HG02798 (cell line): Measurements from ENCODE around the gene MORC2.

Experiments
- ATAC-seq: cut with Tn5 transposase; IDR thresholded peaks from one replicate; pipeline ENCODE4 v1.9.1; 2021; ENCODE audit warnings: mild to moderate bottlenecking; ENCODE audit not compliant: unreplicated experiment, poor library complexity

Gene MORC2

DNA sequence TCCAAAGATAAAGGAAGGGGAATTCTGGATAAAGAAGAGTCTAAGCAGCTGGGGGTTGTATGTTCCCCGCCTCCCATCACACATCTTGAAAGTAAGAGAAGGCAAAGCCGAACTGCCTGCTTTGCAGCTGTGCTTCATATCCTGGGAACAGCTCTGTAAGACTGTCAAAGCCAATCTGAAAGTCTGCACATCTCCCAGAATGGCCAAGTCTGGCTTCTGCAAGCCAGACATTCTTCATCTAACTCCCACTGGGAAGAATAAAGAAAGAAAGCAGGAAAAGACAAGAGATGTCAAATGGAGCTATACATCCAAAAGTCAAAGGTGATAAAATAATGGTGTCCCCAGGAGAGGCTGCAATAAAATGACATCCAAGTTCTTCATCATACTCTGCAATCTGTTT, 15.4 kb downstream of the MORC2 start:
- no peak for ATAC-seq

DNA sequence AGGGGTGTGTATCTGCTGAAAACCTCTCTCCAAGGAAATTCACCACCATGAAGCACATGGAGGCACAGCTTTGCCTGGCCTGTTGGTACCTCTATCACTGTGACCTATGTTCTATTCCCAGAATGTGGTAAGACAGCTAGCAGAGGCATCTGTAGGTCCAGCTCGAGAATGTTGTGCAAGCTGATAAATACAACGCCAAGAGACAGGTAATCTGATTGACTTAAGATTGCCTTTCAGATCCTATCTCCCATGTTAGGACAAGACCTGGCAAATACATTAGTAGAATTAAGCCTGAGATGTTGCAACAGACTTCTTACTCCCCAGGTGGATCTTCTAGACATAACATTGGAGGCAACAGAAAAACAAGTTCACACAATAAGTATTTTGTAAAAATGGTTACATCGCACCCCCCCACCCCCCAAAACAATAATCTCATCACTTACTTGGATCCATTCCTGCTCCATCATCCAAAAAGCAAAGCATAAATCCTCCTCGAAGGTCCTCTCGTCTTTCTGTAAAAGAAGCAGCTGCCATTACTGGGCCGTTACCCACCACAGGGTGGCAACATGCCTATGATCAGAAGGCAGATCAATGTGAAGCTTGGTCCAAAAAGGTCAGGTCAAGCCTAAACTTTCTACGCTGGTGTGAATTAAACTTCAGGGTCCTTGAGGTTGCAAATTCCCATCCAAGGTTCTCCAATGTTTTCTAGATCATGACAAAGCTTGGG, 18.5 kb downstream of the MORC2 start:
- no peak for ATAC-seq

- no peak for ATAC-seq
Measured at GRCh38 chr22:30948930-30949342, 19.6 kb downstream of the MORC2 start.

GRCh38 chr22:30947816-30948454, 20.6 kb downstream of the MORC2 start:
- ATAC-seq, result no peak

GRCh38 chr22:30947173-30947815, 21.3 kb downstream of the MORC2 start:
- ATAC-seq, result no peak

GRCh38 chr22:30946354-30946753, 22.2 kb downstream of the MORC2 start:
- ATAC-seq, result no peak

- ATAC-seq, result no peak
Measured at GRCh38 chr22:30945653-30946052, 22.9 kb downstream of the MORC2 start.

- ATAC-seq, result no peak
Measured at GRCh38 chr22:30944986-30945385, 23.6 kb downstream of the MORC2 start.

DNA sequence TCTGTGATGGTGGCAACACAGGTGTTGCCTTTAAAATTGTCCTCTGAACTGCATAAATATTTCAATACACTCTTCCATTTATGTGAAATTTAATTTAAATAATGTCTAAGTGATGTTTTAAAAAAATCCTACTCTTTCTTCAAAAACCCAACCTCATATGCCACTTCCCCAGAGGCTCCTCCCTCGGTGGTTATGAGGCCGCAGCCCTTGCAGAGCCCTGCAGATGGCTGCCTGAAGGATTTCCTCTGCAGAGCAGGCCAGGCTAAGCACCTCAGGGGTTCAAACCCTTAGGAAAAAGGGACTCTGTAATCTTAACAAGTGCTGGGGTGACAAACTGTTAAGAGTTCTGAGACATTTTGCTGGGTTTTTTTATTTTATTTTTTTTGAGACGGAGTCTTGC, 25.2 kb downstream of the MORC2 start:
- no peak for ATAC-seq

- ATAC-seq, result no peak
Measured at GRCh38 chr22:30941363-30941740, 27.2 kb downstream of the MORC2 start.

DNA sequence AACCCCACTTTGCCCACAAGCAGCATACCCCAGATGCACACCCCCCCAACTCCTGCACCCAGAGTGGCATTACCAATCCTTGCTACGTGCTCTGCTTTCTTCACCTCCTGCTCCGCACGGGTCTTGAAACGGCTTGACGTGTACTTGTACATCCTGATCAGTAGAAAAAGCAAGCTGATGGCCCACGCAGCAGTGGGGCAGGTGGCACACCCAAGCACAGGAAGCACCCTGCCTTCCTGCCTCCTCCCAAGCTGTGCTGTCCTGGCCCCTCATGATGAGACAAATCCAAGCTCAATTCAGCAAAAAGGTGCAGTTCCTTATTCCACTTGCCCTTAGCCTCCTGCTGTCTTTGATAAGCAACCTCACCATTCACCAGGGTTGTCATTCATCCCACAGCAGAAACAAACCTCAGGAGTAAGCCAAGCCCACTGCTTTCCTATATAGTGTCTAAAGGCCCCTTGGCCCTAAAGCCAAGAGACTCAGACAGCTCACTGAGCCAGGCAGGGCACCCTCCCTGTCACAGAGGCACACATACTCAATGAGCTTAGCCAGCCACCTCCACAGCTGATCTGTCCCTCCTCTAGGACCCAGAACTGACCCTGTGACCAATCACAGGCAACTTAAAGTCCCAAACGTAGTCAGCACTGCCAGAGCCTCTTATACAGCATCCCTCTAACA, 27.8 kb downstream of the MORC2 start:
- ATAC-seq, result no peak

GRCh38 chr22:30934053-30934452, 34.5 kb downstream of the MORC2 start:
- no peak for ATAC-seq

GRCh38 chr22:30933457-30933856, 35.1 kb downstream of the MORC2 start:
- no peak for ATAC-seq

DNA sequence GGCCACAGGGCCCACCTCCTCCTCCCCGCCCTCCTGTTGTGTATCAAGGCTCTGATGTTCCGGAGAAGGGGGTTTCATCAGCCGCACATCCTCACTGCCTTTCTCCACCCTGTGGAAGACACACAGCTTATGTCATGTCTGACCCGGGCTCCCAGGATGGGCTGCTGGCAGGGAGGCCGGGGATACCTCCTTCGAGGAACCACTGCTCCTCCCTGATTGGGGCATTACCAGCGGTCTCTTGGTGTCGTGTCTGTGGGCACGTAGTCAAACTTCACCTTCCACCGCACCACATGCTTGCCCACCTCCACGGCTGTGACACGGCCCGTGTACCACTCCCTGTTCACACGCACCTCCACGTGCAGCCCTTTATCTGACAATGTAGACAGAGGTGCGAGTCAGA, 35.9 kb downstream of the MORC2 start:
- no peak for ATAC-seq

DNA sequence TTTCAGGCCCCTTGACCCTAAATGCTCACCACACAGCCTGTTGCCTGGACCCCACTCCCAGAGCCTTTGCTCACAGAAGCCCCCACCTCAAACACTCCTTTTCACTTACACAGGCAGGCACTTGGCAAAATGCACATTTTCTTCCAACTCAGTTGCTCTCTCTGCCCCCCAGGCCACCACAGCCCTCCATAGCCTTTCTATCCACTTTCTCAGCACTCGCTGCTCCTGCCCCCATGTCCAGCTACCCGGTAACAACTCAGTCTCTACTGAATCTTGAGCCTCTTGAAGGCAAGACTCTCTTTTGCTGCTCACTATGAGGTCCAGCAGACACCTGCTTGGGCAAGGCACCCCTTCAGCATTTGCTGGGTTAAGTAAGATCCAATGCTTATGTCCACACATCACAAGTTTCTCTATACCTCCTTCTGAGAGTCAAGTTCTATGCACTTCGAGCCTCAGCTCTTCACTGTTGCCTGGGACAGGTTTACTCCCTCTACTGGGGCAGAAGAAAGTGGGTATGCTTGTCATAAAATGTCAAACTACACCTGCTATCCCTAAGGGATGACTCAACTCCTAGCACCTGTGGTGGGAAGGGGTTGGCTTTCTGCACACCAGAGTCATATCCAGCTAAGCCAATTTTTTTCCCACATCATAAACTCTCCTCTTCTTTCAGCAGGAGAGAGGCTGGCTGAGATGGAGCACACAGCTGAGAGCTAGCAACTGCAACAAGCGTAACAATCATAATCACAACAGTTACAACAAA, 36.9 kb downstream of the MORC2 start:
- ATAC-seq, result no peak

DNA sequence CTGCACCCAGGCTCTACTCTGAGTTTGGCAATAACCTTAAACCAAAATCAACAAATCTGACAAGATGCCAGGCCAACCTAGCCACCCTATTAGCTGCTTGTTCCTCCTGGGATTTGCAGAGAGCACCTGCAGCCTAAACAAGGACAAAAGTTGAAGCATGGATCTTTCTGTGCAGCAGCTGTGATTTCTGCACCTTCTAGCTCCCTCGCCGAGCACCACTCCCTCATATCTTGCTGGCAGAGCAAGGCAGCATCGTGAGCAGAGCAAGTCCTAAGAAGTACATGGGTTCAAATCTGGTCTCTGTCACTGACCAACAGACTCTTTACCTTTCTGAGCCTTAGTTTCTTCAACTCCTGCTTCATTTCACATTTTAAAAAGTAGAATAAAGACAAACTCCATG, 38.3 kb downstream of the MORC2 start:
- ATAC-seq, result no peak

DNA sequence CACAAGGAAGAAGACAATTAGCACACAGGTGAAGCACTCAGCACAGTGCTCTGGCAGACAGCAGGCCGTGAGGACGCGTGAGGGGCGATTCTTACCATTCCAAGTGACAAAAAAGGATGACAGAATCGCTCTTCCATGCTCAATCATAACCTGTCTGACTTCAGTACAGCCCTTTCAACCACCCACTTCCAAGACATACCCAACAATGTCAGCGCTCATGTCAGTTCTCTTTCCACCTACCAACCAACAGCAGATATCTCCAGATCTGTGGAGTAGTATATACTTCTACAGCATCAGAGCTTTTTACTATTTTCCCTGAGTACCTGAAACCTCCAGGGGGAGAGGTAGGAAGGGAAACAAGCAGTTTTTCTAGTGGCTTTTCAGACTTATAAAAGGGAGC, 40.2 kb downstream of the MORC2 start:
- ATAC-seq, result no peak

DNA sequence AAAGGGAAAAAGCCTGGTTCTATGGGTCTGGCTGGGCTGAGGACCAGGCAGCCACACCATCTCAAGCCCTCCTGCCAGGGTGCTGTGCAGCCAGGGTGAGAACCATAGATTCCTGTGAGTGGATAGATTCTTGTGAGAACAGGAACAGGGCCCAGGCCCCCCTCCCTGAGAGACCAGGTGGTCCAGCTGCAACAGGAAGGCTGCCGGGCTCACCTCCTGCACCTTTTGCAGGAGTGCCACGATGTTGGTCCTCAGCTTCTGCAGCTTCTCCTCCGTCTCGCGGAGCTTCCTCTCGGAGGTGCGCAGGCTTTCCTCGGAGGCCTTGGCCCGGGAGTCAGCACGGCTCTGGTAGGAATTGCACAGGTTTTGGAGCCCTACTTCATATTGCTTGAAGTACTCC, 40.8 kb downstream of the MORC2 start:
- no peak for ATAC-seq

GRCh38 chr22:30926706-30927105, 41.9 kb downstream of the MORC2 start:
- no peak for ATAC-seq

DNA sequence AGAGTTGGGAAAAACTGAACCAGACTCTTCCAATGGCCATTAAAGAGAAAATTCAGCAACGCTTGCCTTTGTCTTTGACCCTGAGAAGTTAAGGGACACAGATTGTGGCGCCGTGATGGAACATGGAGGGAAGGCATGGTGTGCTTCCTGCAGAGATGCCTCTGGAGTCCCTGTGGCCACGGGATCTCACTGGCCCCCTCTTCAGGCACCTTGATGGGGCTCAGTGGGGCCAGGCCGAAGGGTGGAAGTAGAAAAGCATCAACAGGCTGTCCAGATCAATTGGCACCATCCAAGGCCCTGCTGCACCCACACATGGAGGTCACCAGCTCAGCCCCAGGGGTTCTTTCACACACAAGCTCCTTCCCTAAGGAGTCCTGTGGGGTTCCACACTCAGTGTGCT, 42.9 kb downstream of the MORC2 start:
- ATAC-seq, result no peak
